Neural progenitor cell (in vitro differentiated cells): ENCODE measurements around the gene ANKRD62. TPM values are rescaled to one million over a fixed set of nuclear protein-coding genes. Genes with fewer than 3 reads are reported as not detected.

Experiments
- DNase-seq: peaks from one replicate; pipeline ENCODE4 v3.0.0-alpha.2; 2016; ENCODE audit warnings: low spot score
- H2AFZ ChIP-seq: fragments of 200-600 bp; sonication (generic); replicated peaks from 2 replicates; pipeline ENCODE4 v1.6.1; 2016; ENCODE audit warnings: antibody characterized with exemption
- H3F3A ChIP-seq: fragments of 200-600 bp; sonication (generic); 2 replicates; pipeline ENCODE4 v1.6.1; 2016; ENCODE audit warnings: antibody characterized with exemption, low read depth
- H3K27ac ChIP-seq: fragments of 200-600 bp; sonication (generic); 2 replicates; pipeline ENCODE4 v1.5.1; 2016; ENCODE audit warnings: mild to moderate bottlenecking
- H3K27me3 ChIP-seq: fragments of 200-600 bp; sonication (generic); 2 replicates; pipeline ENCODE4 v1.6.1; 2016; ENCODE audit warnings: mild to moderate bottlenecking, moderate library complexity
- H3K36me3 ChIP-seq: fragments of 200-600 bp; sonication (generic); 2 replicates; pipeline ENCODE4 v1.5.1; 2016
- H3K4me1 ChIP-seq: fragments of 200-600 bp; sonication (generic); 2 replicates; pipeline ENCODE4 v1.6.1; 2016; ENCODE audit warnings: mixed run types
- H3K4me2 ChIP-seq: fragments of 200-600 bp; sonication (generic); 2 replicates; pipeline ENCODE4 v1.6.1; 2016
- H3K4me3 ChIP-seq: fragments of 200-600 bp; sonication (generic); 2 replicates; pipeline ENCODE4 v1.5.1; 2016
- H3K79me2 ChIP-seq: fragments of 200-600 bp; sonication (generic); 2 replicates; pipeline ENCODE4 v1.6.1; 2016; ENCODE audit warnings: low read depth
- H3K9ac ChIP-seq: fragments of 200-600 bp; sonication (generic); 2 replicates; pipeline ENCODE4 v1.6.1; 2016
- H3K9me3 ChIP-seq: fragments of 200-600 bp; sonication (generic); 2 replicates; pipeline ENCODE4 v1.5.1; 2016; ENCODE audit warnings: low read depth
- H4K20me1 ChIP-seq: fragments of 200-600 bp; sonication (generic); 2 replicates; pipeline ENCODE4 v1.6.1; 2016; ENCODE audit warnings: low read depth
- H3K27ac Mint-ChIP-seq: 3 replicates; pipeline ENCODE4 v1.8.0; 2021; ENCODE audit warnings: mixed read lengths
- H3K27me3 Mint-ChIP-seq: 2 replicates; pipeline ENCODE4 v1.8.0; 2022; ENCODE audit warnings: low read depth, mild to moderate bottlenecking, inconsistent platforms, moderate library complexity, mixed read lengths; ENCODE audit not compliant: insufficient read depth
- H3K36me3 Mint-ChIP-seq: 3 replicates; pipeline ENCODE4 v1.8.0; 2021; ENCODE audit warnings: mixed read lengths
- H3K4me1 Mint-ChIP-seq: 3 replicates; pipeline ENCODE4 v1.8.0; 2021; ENCODE audit warnings: mixed read lengths
- H3K4me3 Mint-ChIP-seq: 3 replicates; pipeline ENCODE4 v1.8.0; 2021; ENCODE audit warnings: mild to moderate bottlenecking, moderate library complexity, mixed read lengths
- H3K9me3 Mint-ChIP-seq: 3 replicates; pipeline ENCODE4 v1.8.0; 2020; ENCODE audit warnings: mixed read lengths
- CTCF ChIP-seq: fragments of 200-600 bp; sonication (generic); IDR thresholded peaks from 2 replicates; pipeline ENCODE4 v1.5.1; 2017; ENCODE audit warnings: antibody characterized with exemption, mild to moderate bottlenecking
- EZH2 ChIP-seq: fragments of 200-600 bp; sonication (generic); IDR thresholded peaks from 2 replicates; pipeline ENCODE4 v1.6.1; 2017; ENCODE audit warnings: antibody characterized with exemption, mild to moderate bottlenecking, moderate library complexity
- EZH2phosphoT487 ChIP-seq: fragments of 200-600 bp; sonication (generic); IDR thresholded peaks from 2 replicates; pipeline ENCODE4 v1.6.1; 2017; ENCODE audit warnings: antibody characterized with exemption
- total RNA-seq: library from RNA; depleted of rRNA; stranded (reverse); fragments of >200 nt; gene quantifications from 2 replicates; pipeline ENCODE4 v1.2.3, GENCODE V29; 2015; ENCODE audit warnings: low replicate concordance

Gene ANKRD62
- total RNA-seq, 1 donor from 2014 or later = not detected

GRCh38 chr18:12088096-12088495 lies 5.5 kb upstream of the ANKRD62 start:
- no peaks in the 10 kb centered on the region for H3K4me1 ChIP-seq
- H3K27ac ChIP-seq = no peak overlapping the region
- H3K4me2 ChIP-seq = no peak overlapping the region
- H2AFZ ChIP-seq = no peak overlapping the region
- no peaks in the 10 kb centered on the region for H3K36me3 ChIP-seq
- DNase-seq = no peak
- no peaks in the 10 kb centered on the region for H3K36me3 Mint-ChIP-seq
- no peak overlapping the region for H3K4me3 ChIP-seq
- peaks cover 2% of the 10 kb centered on the region for H3K9me3 Mint-ChIP-seq
- no peaks in the 10 kb centered on the region for H3K9me3 ChIP-seq
- TF ChIP-seq EZH2phosphoT487 = no peak
- TF ChIP-seq EZH2 = no peak
- H3K27me3 Mint-ChIP-seq = peaks cover 7% of the 10 kb centered on the region
- H3K4me1 Mint-ChIP-seq = no peaks in the 10 kb centered on the region
- no peaks in the 10 kb centered on the region for H3K27me3 ChIP-seq
- H3K79me2 ChIP-seq = no peaks in the 10 kb centered on the region
- H3K27ac Mint-ChIP-seq = no peak overlapping the region
- H4K20me1 ChIP-seq = no peaks in the 10 kb centered on the region
- no peak overlapping the region for H3K9ac ChIP-seq
- H3F3A ChIP-seq = no peaks in the 10 kb centered on the region
- H3K4me3 Mint-ChIP-seq = no peak overlapping the region

GRCh38 chr18:12088731-12089375 lies 4.8 kb upstream of the ANKRD62 start:
- peaks cover under 1% of the 10 kb centered on the region for H3K36me3 Mint-ChIP-seq
- no peak for DNase-seq

GRCh38 chr18:12091538-12092141 lies 2.0 kb upstream of the ANKRD62 start:
- Mint-ChIP-seq H3K36me3 (peaks cover 2% of the 10 kb centered on the region), H3K4me3 (no peak overlapping the region), H3K4me1 (no peaks in the 10 kb centered on the region), H3K27me3 (peaks cover 4% of the 10 kb centered on the region), H3K9me3 (peaks cover 6% of the 10 kb centered on the region), H3K27ac (no peak overlapping the region)
- no peak overlapping the region for H3K9ac ChIP-seq
- peaks cover 7% of the 10 kb centered on the region for H3K27me3 ChIP-seq
- H3K4me1 ChIP-seq = no peaks in the 10 kb centered on the region
- no peak overlapping the region for H3K27ac ChIP-seq
- TF ChIP-seq EZH2phosphoT487 (no peak), EZH2 (no peak), CTCF (no peak)
- H3K36me3 ChIP-seq = no peaks in the 10 kb centered on the region
- H2AFZ ChIP-seq = no peak overlapping the region
- H3K4me2 ChIP-seq = no peak overlapping the region
- no peaks in the 10 kb centered on the region for H3K79me2 ChIP-seq
- DNase-seq = no peak
- H3K4me3 ChIP-seq = no peak overlapping the region
- no peaks in the 10 kb centered on the region for H3F3A ChIP-seq
- no peaks in the 10 kb centered on the region for H4K20me1 ChIP-seq
- no peaks in the 10 kb centered on the region for H3K9me3 ChIP-seq

More at GRCh38 chr18:12088731-12089375, 4.8 kb upstream of the ANKRD62 start:
- no peak overlapping the region for H3K9ac ChIP-seq
- H4K20me1 ChIP-seq = no peaks in the 10 kb centered on the region
- Mint-ChIP-seq H3K4me3 (no peak overlapping the region), H3K27me3 (peaks cover 7% of the 10 kb centered on the region), H3K9me3 (peaks cover 4% of the 10 kb centered on the region), H3K27ac (no peak overlapping the region), H3K4me1 (no peaks in the 10 kb centered on the region)
- H3F3A ChIP-seq = no peaks in the 10 kb centered on the region
- no peaks in the 10 kb centered on the region for H3K27me3 ChIP-seq
- H3K4me2 ChIP-seq = no peak overlapping the region
- H3K4me1 ChIP-seq = no peaks in the 10 kb centered on the region
- no peak overlapping the region for H2AFZ ChIP-seq
- no peak overlapping the region for H3K4me3 ChIP-seq
- no peak overlapping the region for H3K27ac ChIP-seq
- no peaks in the 10 kb centered on the region for H3K9me3 ChIP-seq
- H3K79me2 ChIP-seq = no peaks in the 10 kb centered on the region
- no peaks in the 10 kb centered on the region for H3K36me3 ChIP-seq
- no peak for TF ChIP-seq EZH2phosphoT487
- no peak for TF ChIP-seq EZH2
- no peak for TF ChIP-seq CTCF
